Stimulated activated CD8-positive, alpha-beta memory T cell treated with anti-CD3 and anti-CD28 coated beads, Interleukin-4, amount 100 ng/mL, for 1 hour (primary cell): ENCODE data around the gene LYPD6B.

ENCODE experiments used
- DNase-seq, 2 donors: peaks; one replicate each; pipeline ENCODE4 v3.0.0-alpha.2; 2020; ENCODE audit warnings: low read depth in 2 of 2, low spot score in 1 of 2

Gene LYPD6B

DNA sequence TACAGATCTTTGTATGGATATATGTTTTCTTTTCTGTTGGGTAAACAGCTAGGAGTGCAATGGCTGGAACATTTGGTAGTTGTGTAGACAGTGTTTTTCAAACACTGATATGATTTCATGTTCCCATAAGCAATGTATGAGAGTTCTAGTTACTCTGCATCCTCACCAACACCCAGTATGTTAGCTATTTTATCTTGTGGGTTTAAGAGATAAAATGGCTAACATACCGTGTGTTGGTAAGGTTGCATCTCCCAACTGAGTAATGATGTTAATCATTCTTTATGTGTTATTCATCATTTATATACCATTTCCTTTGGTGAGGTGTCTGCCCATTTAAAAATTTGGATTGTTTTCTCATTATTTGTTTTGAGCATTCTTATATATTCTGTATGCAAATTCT is 65.7 kb downstream of the LYPD6B start:
- DNase-seq, result no peak

DNA sequence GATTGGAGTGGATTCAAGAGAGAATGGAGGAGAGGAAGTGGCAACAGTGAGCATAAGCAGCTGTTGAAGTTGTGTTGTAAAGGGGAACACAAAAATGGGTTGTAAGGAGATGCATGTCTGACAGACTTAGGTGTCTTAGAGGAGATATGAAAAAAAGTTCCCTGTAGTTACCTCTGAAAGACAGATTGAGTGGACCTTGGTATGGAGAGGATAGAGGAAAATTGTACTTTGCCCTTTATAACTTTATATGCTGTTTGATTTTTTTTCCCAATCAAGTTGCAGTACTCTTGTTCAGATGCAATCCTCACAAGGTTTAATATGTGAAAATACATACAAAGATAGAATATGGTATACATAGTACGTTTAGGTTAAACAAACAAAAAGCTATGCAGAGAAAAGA is 73.6 kb downstream of the LYPD6B start:
- DNase-seq, result no peak

GRCh38 chr2:149112713-149113112 is 74.2 kb downstream of the LYPD6B start:
- no peak for DNase-seq

DNA sequence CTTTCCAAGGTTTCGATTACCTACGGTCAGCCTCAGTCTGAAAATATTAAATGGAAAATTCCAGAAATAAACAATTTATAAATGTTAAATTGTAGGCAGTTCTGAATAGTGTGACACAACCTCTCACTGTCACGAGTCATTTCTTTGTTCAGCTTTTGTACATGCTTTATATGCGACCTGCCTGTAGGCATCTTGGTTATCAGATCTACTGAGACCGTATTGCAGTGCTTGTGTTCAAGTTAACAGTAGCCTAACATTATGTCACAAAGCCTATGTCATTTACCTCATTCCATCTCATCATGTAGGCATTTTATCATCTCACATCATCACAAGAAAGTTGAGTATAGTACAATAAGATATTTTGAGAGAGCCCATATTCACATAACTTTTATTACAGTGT is 77.3 kb downstream of the LYPD6B start:
- DNase-seq, result no peak

DNA sequence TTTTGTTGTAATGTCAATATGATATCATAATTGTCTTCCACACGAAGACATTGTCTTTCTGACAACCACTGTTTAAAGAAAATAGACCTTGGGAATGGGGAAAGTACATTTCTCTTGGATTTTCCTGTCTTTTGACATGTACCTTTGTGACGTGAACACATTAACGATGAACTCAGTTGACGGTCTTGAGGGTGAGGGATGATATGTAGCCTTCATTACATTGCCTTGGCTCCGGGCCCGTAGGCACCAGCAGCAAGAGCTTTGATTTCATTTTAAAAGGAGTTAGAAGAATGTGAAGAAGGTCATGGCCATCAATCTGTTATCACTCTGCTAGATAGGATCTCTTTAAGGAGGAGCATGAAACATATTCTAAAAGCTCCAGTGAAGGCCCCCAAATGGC is 80.9 kb downstream of the LYPD6B start:
- no peak for DNase-seq

DNA sequence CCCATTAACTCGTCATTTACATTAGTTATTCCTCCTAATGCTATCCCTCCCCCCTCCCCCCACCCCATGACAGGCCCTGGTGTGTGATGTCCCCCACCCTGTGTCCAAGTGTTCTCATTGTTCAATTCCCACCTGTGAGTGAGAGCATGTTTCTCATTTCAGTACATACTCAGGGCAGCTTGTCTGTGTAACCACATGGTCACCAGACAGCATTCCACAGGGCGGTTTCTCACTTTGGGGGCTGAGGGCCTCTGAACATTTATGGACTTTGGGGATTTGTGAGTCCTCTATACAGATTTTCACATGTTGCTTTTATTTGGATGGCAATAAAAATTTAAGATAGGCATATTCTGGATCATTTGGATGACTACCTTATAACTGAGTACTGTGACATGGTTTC is 84.0 kb downstream of the LYPD6B start:
- no peak for DNase-seq

- DNase-seq, result no peak
Measured at GRCh38 chr2:149125031-149125725, 86.7 kb downstream of the LYPD6B start.

GRCh38 chr2:149129433-149129832 is 90.9 kb downstream of the LYPD6B start:
- DNase-seq, result no peak

GRCh38 chr2:149132339-149132738 is 93.8 kb downstream of the LYPD6B start:
- no peak for DNase-seq

GRCh38 chr2:149132901-149133300 is 94.4 kb downstream of the LYPD6B start:
- DNase-seq, result no peak

DNA sequence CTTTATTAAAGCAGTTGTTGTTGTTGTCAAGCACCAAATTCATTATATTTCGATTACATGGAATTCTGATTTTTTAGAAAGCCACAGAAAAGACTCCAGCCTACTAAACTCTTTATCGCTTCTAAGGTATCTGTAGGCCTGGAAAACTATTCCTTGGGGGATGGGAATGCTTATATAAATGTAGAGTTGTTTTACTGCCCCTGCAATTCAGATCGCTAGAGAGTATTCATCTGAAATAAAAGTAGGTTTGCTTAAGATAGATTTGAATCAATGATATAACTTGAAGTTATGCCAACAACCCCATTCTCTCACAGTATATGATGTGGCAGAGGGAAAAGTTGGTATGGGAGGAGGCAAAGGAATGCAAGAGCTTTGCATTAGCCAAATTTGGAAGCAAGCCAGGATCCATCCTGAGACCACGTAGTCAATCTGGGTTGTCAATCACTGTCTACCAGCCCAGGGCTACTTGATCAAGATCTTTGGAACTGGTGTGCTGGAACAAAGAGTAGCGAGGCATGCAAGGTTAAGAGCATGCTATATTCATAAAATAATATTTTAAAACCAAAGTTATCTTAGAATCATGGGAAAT is 95.9 kb downstream of the LYPD6B start:
- no peak for DNase-seq

DNA sequence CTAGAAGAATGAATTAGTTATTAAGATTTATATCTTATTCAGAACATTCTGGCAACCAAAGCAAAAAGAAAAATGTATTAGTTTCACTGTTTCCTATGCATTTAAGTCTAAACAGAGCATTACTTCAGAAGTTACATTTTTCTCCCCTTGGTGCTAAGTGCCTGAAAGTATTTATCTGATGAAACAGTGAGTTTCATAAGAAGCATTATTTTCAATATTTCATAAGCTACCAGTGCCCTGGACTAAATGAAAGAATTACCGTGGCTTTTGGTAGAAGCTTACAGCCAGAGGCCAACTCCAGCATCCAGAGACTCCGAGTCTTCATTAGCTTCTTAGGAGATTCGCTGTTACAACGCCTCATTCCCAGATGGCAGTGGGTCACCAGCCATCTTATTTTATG is 97.6 kb downstream of the LYPD6B start:
- DNase-seq, result no peak

- no peak for DNase-seq
Measured at GRCh38 chr2:149141046-149141445, 102.5 kb downstream of the LYPD6B start.

DNA sequence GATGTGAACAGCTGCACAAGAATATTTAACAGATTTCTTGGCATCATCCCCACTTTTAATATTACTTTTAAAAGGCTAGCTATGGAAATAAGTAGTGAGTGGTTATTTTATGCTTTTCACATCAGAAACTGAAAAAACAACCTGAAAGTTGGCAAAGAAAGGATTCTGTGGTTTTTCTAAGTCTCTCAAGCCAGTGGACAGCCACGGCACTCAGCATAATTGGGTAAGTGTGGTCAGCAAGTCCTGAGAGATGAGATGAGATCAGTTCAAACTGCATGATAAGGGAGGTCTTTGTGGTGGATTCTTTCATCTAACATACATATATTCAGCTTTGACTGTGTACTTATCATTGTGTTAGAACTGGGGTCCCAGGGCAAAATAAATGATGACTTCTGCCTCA is 105.2 kb downstream of the LYPD6B start:
- DNase-seq, result no peak

GRCh38 chr2:149145314-149146295 is 107.1 kb downstream of the LYPD6B start:
- no peak for DNase-seq

DNA sequence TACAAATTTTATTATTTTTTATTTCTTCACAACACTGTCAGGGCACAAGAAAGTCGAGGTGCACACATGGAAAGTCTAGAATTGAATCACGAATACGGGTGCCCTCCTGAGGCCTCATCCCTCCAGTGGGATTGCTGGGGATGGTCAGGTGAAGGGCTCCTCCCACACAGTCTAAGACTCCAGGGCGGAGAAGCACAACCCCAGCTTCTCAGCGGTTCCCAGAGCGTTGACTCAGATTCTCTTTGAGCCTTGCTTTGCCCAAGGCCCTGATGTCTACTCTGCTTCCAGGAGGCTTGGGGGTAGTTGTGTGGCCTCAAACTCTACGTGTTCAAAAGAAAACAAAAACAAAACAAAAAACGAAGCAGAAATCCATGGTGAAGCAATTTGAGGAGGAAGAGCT is 108.4 kb downstream of the LYPD6B start:
- DNase-seq, result no peak

GRCh38 chr2:149148194-149149006 is 109.9 kb downstream of the LYPD6B start:
- DNase-seq, result no peak

DNA sequence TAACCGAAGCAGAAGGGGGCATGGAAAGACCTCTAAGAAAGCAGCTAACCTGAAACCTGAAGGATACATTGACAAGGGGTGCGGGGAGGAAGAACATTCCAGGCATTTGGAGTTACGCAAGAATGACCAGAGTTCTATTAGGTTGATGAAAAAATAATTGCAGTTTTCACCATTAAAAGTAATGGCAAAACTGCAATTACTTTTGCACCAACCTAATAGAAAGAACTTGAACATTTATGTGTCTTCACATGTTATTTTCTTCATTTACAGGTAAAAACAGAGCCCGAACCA is 110.5 kb downstream of the LYPD6B start:
- no peak for DNase-seq

GRCh38 chr2:149152469-149152953 is 114.0 kb downstream of the LYPD6B start:
- DNase-seq, result no peak

DNA sequence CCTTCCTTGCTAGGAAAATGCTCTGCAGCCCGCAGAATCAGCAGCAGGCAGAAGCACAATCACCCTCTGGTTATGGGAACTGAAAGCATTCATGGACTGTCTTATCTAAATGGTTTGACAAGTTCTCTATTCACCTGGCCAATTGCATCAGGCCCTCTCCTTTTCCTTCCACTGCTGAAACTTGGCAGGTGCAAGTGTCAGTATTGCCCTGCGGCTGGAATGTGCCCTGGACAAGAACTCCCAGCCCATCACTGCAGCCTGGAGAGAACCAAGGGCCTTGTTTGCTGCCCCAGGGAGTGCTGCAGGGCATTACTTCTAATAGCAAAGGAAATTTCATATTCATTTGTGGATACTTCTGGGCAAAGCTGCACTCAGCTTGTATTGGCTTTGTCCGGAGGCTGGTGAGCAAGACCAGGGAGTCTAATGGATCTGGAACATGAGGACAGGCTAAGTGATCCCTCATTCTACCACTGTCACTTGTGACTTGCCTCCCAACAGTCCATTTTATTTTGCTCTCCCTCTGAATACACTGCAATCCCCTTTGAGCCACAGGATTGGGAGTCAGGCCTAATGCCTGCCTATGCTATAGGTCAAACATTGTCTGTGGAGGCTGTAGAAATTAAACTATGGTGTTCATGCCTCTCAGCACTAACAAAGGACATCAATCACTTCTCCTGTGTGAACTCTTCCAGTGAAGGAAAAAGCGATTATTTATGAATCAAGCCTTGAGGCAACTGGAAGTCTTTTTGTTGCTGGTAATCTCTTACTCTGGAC is 116.9 kb downstream of the LYPD6B start:
- DNase-seq, result no peak
